ENCODE results near the gene XAB2.

Gene XAB2

GRCh38 chr19:7637374-7638256 lies 8.3 kb upstream of the XAB2 start:
- DNase-seq (ENCODE audit: low read depth), result peak; percentile 17
- no peak for TF ChIP-seq CTCF (IDR thresholded peaks at IDR 0.05; ENCODE audit: low read length, missing control alignments)
- H3K4me3 ChIP-seq (replicated peaks; ENCODE audit: low read depth, low read length), result peak overlapping the region; percentile 64

- H3K4me3 ChIP-seq (replicated peaks; ENCODE audit: low read depth, low read length), result peak within 1 kb of the TSS; percentile 64
- peak; percentile 42 for DNase-seq (ENCODE audit: low read depth)
- TF ChIP-seq CTCF (IDR thresholded peaks at IDR 0.05; ENCODE audit: low read length, missing control alignments), result no peak
Measured at GRCh38 chr19:7636691-7637373, 7.5 kb upstream of the XAB2 start, which contains the start of gene STXBP2. Gene STXBP2 (plus strand): TSS chr19:7637110. CDS start chr19:7637150, 40 bp downstream.

- peak overlapping the region; percentile 64 for H3K4me3 ChIP-seq (replicated peaks; ENCODE audit: low read depth, low read length)
- no peak for TF ChIP-seq CTCF (IDR thresholded peaks at IDR 0.05; ENCODE audit: low read length, missing control alignments)
- DNase-seq (ENCODE audit: low read depth), result no peak
Measured at GRCh38 chr19:7636317-7636690, 7.0 kb upstream of the XAB2 start.

- TF ChIP-seq CTCF (IDR thresholded peaks at IDR 0.05; ENCODE audit: low read length, missing control alignments), result no peak
- DNase-seq (ENCODE audit: low read depth), result no peak
- no peak overlapping the region for H3K4me3 ChIP-seq (replicated peaks; ENCODE audit: low read depth, low read length)
Measured at GRCh38 chr19:7635670-7636069, 6.3 kb upstream of the XAB2 start.

- no peak for DNase-seq (ENCODE audit: low read depth)
- TF ChIP-seq CTCF (IDR thresholded peaks at IDR 0.05; ENCODE audit: low read length, missing control alignments), result no peak
- H3K4me3 ChIP-seq (replicated peaks; ENCODE audit: low read depth, low read length), result no peak within 1 kb of the TSS
Measured at GRCh38 chr19:7633698-7634097, 4.4 kb upstream of the XAB2 start, which contains the start of gene PCP2. Gene PCP2 (minus strand): TSS chr19:7633719. CDS start chr19:7633457, 262 bp downstream.

GRCh38 chr19:7632340-7633203 lies 3.2 kb upstream of the XAB2 start:
- no peak overlapping the region for H3K4me3 ChIP-seq (replicated peaks; ENCODE audit: low read depth, low read length)
- no peak for TF ChIP-seq CTCF (IDR thresholded peaks at IDR 0.05; ENCODE audit: low read length, missing control alignments)
- DNase-seq (ENCODE audit: low read depth), result no peak

Measured in fibroblast of pulmonary artery (primary cell).